ENCODE measurements around the gene CYCS.

CYCS gene

DNA sequence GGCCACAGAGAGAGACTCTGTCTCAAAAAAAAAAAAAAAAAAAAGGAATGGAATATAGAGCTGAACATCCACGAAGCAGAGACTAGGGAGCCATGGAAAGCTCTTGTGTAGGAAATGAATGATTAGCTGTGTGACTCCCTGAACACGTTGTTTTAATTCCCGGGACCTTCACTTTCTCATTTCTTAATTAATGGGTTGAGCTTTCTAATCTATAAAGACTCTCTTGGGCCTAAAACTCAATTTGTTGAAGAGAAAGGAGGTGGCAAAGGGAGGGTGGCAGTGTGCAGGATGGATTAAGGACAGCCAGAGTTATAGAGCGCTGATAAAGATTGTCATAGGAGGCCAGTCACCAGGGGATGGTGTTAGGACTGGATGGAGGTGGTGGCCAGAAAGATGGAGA lies 48.0 kb downstream of the CYCS start:
- Histone ChIP-seq H3K27ac (ENCODE audit: low read depth, low read length) (no peak overlapping the region), H3K4me1 (ENCODE audit: control insufficient read depth in 5 of 5, insufficient read depth in 5 of 5, low read length in 5 of 5) (no peaks in the 10 kb centered on the region), H3K36me3 (ENCODE audit: control insufficient read depth in 5 of 5, insufficient read depth in 5 of 5, low read length in 5 of 5) (no peaks in the 10 kb centered on the region), H3K27me3 (ENCODE audit: control insufficient read depth in 5 of 5, insufficient read depth in 4 of 5, low read length in 5 of 5) (peaks cover 0 to 2% (median 0%) of the 10 kb centered on the region in 5 donors), H3K9me3 (ENCODE audit: control insufficient read depth in 5 of 5, low read length in 5 of 5) (no peaks in the 10 kb centered on the region), H3K4me3 (ENCODE audit: low read depth in 1 of 5, low read length in 5 of 5) (no peak overlapping the region), H3K9ac (ENCODE audit: low read length in 5 of 5) (no peak overlapping the region)

DNA sequence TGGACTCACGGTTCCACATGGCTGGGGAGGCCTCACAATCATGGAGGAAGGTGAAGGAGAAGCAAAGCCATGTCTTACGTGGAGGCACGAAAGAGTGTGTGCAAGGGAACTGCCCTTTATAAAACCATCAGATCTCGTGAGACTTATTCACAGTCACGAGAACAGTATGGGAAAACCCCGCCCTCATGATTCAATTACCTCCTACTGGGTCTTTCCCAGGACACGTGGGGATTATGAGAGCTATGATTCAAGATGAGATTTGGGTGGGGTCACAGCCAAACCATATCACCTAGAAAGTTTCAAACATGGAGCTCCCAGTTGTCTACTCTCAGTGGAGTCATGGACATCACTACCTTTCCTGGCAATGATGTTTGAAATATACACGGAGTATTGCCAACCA lies 49.6 kb downstream of the CYCS start:
- H3K9ac ChIP-seq (ENCODE audit: low read length in 5 of 5): no peak overlapping the region
- H3K4me1 ChIP-seq (ENCODE audit: control insufficient read depth in 5 of 5, insufficient read depth in 5 of 5, low read length in 5 of 5): no peaks in the 10 kb centered on the region
- no peaks in the 10 kb centered on the region for H3K36me3 ChIP-seq (ENCODE audit: control insufficient read depth in 5 of 5, insufficient read depth in 5 of 5, low read length in 5 of 5)

DNA sequence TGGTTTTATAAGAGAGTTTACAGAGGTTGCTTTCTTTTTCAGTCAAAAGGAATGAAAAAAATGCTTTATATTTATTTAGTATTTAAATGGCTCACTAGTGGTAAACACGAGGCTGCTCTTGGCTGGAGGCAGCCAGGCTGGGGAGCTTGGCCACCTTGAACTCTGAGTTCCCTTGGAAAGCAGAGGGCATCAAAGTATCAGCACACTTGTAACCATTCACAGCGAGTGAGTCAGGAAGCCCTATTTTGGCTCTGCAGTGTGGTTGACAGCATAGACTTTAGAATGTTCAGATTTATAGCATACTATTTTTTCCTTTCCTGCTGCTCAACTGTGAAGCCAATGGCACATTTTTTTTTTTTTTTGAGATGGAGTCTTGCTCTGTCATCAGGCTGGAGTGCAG lies 51.6 kb downstream of the CYCS start:
- no peak overlapping the region for H3K27ac ChIP-seq (ENCODE audit: low read depth, low read length)
- H3K4me3 ChIP-seq (ENCODE audit: low read depth in 1 of 5, low read length in 5 of 5): no peak overlapping the region
- no peaks in the 10 kb centered on the region for H3K9me3 ChIP-seq (ENCODE audit: control insufficient read depth in 5 of 5, low read length in 5 of 5)
- peaks cover 0 to 2% (median 0%) of the 10 kb centered on the region in 5 donors for H3K27me3 ChIP-seq (ENCODE audit: control insufficient read depth in 5 of 5, insufficient read depth in 4 of 5, low read length in 5 of 5)
- no peak overlapping the region for H3K9ac ChIP-seq (ENCODE audit: low read length in 5 of 5)
- H3K4me1 ChIP-seq (ENCODE audit: control insufficient read depth in 5 of 5, insufficient read depth in 5 of 5, low read length in 5 of 5): no peaks in the 10 kb centered on the region
- H3K36me3 ChIP-seq (ENCODE audit: control insufficient read depth in 5 of 5, insufficient read depth in 5 of 5, low read length in 5 of 5): no peaks in the 10 kb centered on the region

More for the DNA sequence above, 49.6 kb downstream of the CYCS start:
- no peak overlapping the region for H3K4me3 ChIP-seq (ENCODE audit: low read depth in 1 of 5, low read length in 5 of 5)
- H3K27ac ChIP-seq (ENCODE audit: low read depth, low read length): no peak overlapping the region
- H3K27me3 ChIP-seq (ENCODE audit: control insufficient read depth in 5 of 5, insufficient read depth in 4 of 5, low read length in 5 of 5): peaks cover 0 to 2% (median 0%) of the 10 kb centered on the region in 5 donors
- H3K9me3 ChIP-seq (ENCODE audit: control insufficient read depth in 5 of 5, low read length in 5 of 5): no peaks in the 10 kb centered on the region

All from subcutaneous abdominal adipose tissue (tissue), 5 donors.